Measurements from ENCODE around the gene TMEM191C. TPM values are rescaled to one million over a fixed set of nuclear protein-coding genes. Genes with fewer than 3 reads are reported as not detected.
"Not testable (repeated sequence)": the region's sequence is repeated elsewhere in the genome, so short reads cannot be mapped to it uniquely, and the experiment has no call there.

Gene TMEM191C
- total and polyA plus RNA-seq, 8 donors: 0.20 to 1.8 (median 0.55) TPM; not detected in 1

DNA sequence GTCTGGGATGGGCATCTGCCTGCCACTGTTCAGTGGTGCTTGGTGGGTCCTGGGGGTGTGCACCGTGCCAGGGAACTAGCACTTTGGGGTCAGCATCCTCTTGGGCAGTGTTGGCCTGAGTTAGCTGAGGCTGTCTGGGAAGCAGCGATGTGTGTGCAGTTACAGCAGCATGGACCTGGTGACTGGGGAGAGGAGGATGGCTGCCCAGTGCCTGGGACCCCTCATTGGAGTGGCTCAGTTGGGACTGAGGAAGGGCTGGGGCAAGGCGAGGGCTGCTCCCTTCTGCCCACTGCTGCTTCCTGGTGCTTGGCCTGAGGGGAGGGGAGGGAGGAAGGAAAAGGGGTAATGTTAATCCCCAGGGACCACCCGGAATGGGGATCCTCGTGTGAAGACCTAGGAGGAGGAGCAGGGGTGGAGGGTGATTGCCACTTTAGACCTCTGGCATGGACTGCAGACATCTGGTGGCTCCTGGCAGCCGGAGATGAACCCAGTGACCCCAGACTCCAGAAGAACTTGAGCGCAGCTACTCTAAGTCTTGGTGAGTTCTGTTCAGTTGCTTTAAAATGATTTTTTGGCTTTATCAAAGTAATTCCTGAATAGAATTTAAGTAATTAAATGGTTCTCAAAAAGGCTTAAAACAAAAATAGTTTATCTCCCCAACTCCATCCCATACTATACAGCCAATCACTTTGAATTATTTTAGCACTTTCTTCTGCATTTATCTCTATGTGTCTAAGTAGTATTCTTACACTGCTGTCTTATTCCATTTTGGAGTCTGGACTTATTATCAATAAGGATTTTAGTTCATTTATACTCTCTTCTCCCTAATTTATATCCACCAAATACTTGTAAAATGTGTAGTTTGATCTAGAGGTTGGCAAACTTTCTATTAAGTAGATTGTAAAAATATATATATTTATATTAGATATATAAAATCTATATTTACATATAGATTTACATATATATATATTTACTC, 15.4 kb upstream of the TMEM191C start:
- no peaks in the 10 kb centered on the region for H3K27me3 ChIP-seq
- H3K4me3 ChIP-seq: no peak overlapping the region
- no peaks in the 10 kb centered on the region for H3K36me3 ChIP-seq
- ATAC-seq: no peak
- no peaks in the 10 kb centered on the region for H3K9me3 ChIP-seq
- no peak overlapping the region for H3K27ac ChIP-seq
- FAIRE-seq: no peak
- 86 to 87% methylated on average over 7 of the region's 7 CpGs for WGBS, 2 donors
- intact Hi-C loops (cut with DNase I): no loop called here
- peaks cover 0 to 2% (median 0%) of the 10 kb centered on the region in 3 donors for H3K4me1 ChIP-seq
- TF ChIP-seq, protein P1, sequence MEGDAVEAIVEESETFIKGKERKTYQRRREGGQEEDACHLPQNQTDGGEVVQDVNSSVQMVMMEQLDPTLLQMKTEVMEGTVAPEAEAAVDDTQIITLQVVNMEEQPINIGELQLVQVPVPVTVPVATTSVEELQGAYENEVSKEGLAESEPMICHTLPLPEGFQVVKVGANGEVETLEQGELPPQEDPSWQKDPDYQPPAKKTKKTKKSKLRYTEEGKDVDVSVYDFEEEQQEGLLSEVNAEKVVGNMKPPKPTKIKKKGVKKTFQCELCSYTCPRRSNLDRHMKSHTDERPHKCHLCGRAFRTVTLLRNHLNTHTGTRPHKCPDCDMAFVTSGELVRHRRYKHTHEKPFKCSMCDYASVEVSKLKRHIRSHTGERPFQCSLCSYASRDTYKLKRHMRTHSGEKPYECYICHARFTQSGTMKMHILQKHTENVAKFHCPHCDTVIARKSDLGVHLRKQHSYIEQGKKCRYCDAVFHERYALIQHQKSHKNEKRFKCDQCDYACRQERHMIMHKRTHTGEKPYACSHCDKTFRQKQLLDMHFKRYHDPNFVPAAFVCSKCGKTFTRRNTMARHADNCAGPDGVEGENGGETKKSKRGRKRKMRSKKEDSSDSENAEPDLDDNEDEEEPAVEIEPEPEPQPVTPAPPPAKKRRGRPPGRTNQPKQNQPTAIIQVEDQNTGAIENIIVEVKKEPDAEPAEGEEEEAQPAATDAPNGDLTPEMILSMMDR (IDR thresholded peaks at IDR 0.05): no peak
- peak in 5 of 6 donors; percentile 1 to 41 (median 11) for DNase-seq

DNA sequence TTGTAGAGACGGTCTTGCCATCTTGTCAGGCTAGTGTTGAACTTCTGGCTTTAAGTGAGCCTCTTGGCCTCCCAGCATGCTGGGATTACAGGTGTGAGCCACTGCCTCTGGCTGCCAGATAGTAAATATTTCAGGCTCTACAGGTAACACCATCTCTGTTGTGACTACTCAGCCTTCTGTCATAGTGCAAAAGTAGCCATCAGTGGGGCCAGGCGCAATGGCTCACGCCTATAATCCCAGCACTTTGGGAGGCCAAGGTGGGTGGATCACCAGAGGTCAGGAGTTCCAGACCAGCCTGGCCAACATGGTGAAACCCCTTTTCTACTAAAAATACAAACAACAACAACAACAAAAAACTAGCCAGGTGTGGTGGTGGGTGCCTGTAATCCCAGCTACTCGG, 14.5 kb upstream of the TMEM191C start:
- ATAC-seq; H3K4me1 ChIP-seq; H3K36me3 ChIP-seq; FAIRE-seq; intact Hi-C loops (cut with DNase I); H3K9me3 ChIP-seq; H3K27me3 ChIP-seq; H3K4me3 ChIP-seq; H3K27ac ChIP-seq: not testable (repeated sequence)
- 93 to 97% methylated on average over 4 of the region's 4 CpGs for WGBS, 2 donors
- DNase-seq: peak in 1 of 6 donors; percentile 19

DNA sequence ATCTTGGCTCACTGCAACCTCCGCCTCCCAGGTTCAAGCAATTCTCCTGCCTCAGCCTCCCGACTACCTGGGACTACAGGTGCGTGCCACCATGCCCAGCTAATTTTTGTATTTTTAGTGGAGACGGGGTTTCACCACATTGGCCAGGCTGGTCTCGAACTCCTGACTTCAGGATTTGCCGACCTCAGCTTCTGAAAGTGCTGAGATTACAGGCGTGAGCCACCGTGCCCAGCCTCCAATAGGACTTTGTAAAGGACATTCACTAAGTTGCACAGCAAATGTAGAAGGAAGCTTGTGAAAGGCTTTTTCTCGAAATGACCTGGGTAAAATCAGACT, 12.2 kb upstream of the TMEM191C start:
- DNase-seq; H3K4me3 ChIP-seq; H3K36me3 ChIP-seq; H3K4me1 ChIP-seq; H3K27ac ChIP-seq; FAIRE-seq; ATAC-seq; H3K9me3 ChIP-seq; H3K27me3 ChIP-seq; intact Hi-C loops (cut with DNase I): not testable (repeated sequence)
- WGBS, 2 donors: 93 to 97% methylated on average over 9 of the region's 9 CpGs

DNA sequence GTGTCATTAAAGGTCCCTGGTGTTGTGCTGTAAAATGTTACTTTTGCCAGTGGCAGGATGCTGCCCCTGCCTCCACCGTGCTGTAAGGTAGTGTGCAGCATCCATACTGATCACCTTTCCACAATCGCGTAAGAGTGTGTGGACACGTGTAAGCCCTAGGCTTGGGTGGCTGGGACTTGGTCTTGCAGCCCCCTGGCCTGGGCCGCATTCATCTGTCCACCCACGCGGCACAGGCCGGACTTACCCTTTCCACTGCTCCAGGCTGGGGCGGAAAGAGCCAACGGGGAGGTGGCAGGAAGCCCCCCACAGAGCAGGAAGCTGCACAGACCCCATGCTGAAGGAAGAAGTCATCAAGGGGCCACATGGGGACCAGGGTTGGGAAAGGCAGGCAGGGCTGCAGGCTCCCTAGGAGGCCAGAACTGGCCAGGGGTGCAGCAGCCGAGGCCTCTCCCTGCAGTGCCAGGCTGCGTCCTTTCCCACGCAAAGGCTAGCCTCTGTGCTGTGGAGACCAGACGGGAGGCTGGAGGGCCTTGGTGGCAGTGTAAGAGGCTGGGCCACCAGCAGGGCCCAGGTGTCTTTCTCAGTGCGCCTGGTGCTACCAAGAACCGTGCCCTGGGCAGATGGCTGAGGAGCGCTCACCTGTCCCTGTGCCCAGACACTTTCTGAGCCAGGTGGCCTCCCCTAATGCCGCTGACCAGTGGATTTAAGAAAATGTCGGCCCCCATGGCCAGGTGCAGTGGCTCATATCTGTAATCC, 11.7 kb upstream of the TMEM191C start:
- H3K4me1 ChIP-seq: peaks cover 0 to 9% (median 0%) of the 10 kb centered on the region in 3 donors
- no peak for FAIRE-seq
- intact Hi-C loops (cut with DNase I): no loop called here
- peak in 3 of 6 donors; percentile 8 to 56 (median 49) for DNase-seq
- no peak for ATAC-seq
- no peak overlapping the region for H3K4me3 ChIP-seq
- TF ChIP-seq, protein P1 (IDR thresholded peaks at IDR 0.05): no peak
- WGBS, 2 donors: 94 to 96% methylated on average over 19 of the region's 19 CpGs
- H3K27ac ChIP-seq: no peak overlapping the region
- H3K9me3 ChIP-seq: no peaks in the 10 kb centered on the region
- no peaks in the 10 kb centered on the region for H3K36me3 ChIP-seq
- no peaks in the 10 kb centered on the region for H3K27me3 ChIP-seq

DNA sequence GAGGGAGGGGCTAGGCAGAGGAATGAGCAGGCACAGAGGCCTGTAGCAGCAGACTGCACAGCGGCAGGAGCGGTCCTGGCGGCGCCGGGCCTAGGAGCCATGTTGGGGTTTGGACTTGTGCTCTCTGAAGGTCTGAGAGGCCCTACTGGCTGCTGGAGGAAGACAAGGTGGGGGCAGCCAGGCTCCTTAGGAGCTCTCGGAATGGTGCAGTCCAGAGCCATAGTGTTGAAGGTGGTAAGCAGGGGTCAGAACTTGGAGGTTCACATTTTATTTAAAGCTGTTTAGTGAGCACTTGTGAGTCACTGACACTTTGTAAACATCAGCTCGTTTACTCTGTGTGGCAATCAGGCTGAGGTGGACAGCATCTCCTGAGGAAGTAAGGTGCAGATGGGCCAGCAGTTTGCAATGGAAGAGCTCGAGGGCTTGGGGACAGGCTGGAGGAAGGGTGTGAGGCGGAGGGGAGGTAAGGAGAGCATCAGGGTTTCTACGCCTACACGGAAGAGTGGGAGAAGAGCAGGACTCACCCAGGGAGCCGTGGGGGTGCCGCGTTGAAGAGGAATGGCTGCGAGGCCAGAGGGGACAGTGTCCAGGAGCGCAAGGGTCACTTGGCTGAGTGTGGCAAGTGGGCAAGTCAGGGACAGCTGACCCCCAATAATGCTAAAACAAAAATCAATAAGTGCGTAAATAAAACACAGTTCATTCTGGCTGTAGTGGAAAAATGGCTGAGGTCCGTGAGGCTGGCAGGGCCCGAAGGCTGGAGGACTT, 10.0 kb upstream of the TMEM191C start:
- DNase-seq (peak in 2 of 6 donors; percentile 27 to 44), FAIRE-seq (no peak), ATAC-seq (peak; percentile 70 to 90 (median 76))
- Histone ChIP-seq H3K36me3 (no peaks in the 10 kb centered on the region), H3K9me3 (no peaks in the 10 kb centered on the region), H3K4me3 (no peak overlapping the region), H3K27ac (no peak overlapping the region), H3K27me3 (no peaks in the 10 kb centered on the region), H3K4me1 (peaks cover 0 to 9% (median 0%) of the 10 kb centered on the region in 3 donors)
- intact Hi-C loops (cut with DNase I): no loop called here
- 86 to 87% methylated on average over 19 of the region's 19 CpGs for WGBS, 2 donors
- TF ChIP-seq, protein P1 (IDR thresholded peaks at IDR 0.05): no peak

DNA sequence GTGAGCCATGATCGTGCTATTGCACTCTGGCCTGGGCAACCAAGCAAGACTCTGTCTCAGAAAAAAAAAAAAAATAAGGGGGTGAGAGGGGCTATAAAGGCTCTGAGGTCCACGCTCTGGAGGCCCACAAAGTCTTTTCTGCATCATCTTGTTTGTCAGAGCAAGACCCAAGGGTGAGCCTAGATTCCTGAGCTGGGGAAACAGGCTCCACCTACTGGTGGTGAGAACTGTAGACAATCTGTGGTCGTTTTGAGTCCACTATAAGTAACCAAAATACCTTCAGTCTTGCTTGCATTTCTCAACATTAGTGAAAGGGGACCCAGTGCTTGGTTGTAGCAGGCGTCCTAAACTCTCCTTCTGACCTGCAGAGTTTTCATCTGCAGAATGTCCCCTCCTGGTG, 4.5 kb upstream of the TMEM191C start:
- WGBS, 2 donors: 96 to 100% methylated on average over 1 of the region's 4 CpGs
- H3K36me3 ChIP-seq; H3K4me3 ChIP-seq; H3K9me3 ChIP-seq; FAIRE-seq; H3K27me3 ChIP-seq; H3K27ac ChIP-seq; DNase-seq; H3K4me1 ChIP-seq; intact Hi-C loops (cut with DNase I): not testable (repeated sequence)
- peak in 3 of 4 donors; percentile 48 to 77 (median 64) for ATAC-seq

DNA sequence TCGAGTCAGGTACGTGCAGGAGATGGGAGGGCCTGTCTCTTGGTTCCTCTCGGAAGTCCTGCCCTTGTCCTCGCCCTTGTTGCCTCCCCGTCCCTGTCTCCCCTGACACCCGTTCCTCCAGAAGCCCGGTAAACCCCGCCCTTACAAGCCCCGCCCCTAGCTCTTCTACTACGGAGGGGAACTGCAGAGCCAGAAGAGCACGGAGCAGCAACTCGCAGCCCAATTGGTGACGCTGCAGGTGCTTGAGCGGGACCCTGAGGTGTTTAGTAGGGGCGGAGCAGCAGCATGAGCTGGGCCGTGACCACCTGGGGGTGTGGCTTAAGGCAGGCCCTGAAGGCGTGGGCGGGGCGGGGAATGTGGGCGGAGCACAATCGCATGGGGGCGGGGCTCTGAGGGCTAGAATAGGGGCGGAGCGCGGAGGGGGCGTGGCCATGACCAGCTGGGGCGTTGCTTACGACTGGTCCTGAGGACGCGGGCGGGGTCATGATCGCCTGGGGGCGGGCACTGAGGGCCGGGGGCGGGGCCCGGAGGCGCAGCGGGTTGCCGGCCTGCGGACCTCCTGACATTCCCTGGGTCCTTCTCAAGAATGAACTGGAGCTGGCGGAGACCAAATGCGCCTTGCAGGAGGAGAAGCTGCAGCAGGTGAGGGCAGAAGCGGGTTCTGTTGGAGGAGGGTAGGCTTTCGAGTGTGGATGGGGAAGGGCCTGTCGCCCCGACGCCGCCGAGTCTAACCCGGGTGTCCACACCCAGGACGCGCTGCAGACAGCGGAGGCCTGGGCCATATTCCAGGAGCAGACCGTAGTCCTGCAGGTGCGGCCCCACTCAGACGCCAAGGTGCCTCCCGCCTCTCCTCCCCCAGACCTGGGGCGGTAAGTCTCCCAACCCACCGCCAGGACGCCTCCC, 1.3 kb downstream of the TMEM191C start:
- H3K36me3 ChIP-seq; H3K4me1 ChIP-seq; H3K27ac ChIP-seq; FAIRE-seq; H3K9me3 ChIP-seq; H3K27me3 ChIP-seq; intact Hi-C loops (cut with DNase I): not testable (repeated sequence)
- WGBS, 2 donors: 0 to 3% methylated on average over 5 to 19 of the region's 60 CpGs
- DNase-seq (peak; percentile 77 to 95 (median 92)), ATAC-seq (peak; percentile 92 to 96 (median 94))
- H3K4me3 ChIP-seq: peak overlapping the region in 1 of 4 donors; percentile 29

All from pancreas (tissue), 10 donors.